NCI-H1092 treated with DMSO at 0.1 percent for 48 hours (cell line): ENCODE measurements around the gene P3H4.
A peak's percentile ranks its signal among the peaks of the same experiment; 100 is the strongest.
"Not testable (repeated sequence)": the region's sequence is repeated elsewhere in the genome, so short reads cannot be mapped to it uniquely, and the experiment has no call there.

Experiments used
- DNase-seq: peaks from one replicate; lab custom pipeline; 2025; lab: John Stamatoyannopoulos, UW

The P3H4 gene, protein sequence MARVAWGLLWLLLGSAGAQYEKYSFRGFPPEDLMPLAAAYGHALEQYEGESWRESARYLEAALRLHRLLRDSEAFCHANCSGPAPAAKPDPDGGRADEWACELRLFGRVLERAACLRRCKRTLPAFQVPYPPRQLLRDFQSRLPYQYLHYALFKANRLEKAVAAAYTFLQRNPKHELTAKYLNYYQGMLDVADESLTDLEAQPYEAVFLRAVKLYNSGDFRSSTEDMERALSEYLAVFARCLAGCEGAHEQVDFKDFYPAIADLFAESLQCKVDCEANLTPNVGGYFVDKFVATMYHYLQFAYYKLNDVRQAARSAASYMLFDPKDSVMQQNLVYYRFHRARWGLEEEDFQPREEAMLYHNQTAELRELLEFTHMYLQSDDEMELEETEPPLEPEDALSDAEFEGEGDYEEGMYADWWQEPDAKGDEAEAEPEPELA

DNA sequence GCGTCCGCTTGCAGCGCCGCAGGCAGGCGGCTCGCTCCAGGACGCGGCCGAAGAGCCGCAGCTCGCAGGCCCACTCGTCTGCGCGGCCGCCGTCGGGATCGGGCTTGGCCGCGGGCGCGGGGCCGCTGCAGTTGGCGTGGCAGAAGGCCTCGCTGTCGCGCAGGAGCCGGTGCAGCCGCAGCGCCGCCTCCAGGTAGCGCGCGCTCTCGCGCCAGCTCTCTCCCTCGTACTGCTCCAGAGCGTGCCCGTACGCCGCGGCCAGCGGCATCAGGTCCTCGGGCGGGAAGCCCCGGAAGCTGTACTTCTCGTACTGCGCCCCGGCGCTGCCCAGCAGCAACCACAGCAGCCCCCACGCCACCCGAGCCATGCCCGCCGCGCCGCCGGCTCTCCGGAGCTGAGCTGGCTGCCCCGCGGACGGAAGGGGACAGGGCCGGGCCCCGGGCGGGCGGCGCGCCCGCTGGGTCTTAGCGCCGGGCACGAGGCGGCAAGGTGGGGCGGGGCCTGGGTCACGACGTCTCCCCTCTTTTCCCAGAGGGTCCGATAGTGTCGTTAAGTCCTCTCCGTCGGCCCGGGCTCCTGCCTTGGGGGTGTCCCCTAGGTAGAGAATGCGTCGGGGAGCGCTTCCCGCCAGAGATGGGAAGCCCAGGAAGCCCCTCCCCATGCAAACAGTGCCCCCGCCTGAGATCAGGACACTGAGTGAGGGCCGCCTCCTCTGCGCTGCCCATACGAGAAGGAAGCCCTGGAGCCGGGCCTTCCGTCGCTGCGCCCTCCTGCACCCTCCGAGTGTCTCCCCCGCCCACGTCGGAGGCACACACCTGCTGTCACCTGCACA, at the start of gene P3H4:
TSS of gene P3H4 (minus strand) at position 401 of the 832 bp plus-strand sequence. CDS start at position 367, 34 bp downstream.
- peak; percentile 72 for DNase-seq

DNA sequence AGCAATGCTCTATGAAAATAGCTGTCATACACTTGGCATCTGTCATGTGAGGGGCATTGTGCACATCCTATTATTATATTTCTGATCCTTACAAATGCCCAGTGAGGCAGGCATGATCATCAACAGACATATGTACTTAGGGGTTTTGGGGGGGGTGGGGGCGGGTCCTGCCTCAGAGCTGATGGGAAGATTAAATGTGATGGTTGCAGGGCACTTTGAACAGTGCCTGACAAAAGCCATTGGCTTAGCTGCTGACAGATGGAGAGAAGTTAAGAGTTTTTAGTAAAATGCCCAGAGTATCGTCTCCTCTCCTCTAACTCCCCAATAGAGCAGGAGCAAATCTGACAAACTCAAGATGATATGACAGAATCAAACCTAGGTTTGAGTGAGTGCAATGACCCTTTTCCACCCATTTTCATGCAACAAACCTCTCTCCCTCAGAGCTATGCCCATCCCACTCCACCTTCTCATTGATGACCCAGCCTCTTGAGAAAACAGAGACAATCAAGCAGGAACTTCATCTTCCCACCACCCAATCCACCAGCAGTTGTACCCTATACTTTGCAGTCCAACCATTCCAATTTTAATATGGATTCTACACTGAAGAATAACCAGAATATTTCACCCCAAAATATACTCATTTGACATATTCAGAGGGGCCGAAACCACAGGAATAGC, 48.6 kb upstream of the P3H4 start:
- no peak for DNase-seq

- DNase-seq = not testable (repeated sequence)
These were observed 39.6 kb upstream of the P3H4 start for GRCh38 chr17:41851382-41851781.

DNA sequence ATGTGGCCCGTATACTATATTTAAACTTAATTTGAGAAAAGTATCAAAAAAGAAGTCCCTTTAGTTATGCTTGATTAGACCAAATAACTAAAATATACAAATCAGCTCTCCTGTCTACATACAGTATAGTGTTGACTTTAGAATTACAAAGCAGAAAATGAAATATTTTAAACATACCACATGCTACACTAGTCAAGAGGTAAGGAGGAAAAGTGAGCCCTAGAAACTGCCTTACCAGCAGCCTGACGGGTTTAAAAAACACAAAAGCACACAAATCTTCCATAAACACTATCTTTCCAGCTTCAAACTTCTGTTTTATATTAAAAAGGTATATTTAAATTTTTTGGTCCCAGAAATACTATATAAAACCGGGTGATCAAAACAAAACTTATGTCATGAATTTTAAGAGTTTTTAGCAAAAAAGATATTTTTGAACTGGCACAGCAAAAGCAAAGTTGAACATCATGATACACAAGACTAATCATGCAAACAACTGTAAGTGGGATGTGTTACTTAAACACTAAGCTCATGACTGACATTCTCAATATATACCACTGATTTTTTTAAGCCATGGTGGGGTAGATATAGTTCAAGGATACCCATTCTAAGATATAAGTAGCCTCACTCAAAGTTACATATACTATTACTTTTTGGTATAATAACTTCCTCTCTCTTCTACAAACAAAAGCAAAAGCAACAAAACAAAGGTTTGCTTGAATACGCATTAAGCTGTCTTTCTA, 37.7 kb upstream of the P3H4 start:
- DNase-seq = no peak

DNA sequence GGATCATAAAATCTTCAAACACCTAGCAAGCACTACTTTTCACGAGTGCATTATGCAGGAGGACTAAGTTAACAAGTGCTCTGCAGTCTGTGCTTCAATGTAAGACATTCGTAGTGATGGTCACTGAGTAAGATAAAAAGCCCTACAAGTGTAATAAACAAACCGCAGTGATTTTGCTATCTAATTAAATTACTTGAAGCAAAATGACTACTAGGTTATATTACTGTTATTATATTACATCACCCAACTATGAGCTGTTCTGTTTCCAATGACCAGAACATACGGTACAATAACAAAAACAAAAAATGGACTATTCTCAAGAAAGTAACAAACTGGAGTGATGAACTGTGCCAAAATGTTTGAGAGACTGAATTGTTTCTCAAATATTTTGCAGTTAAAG, 37.0 kb upstream of the P3H4 start:
- no peak for DNase-seq

- no peak for DNase-seq
These were observed 33.2 kb upstream of the P3H4 start for GRCh38 chr17:41844971-41845370.

GRCh38 chr17:41840781-41841180, 29.0 kb upstream of the P3H4 start:
- not testable (repeated sequence) for DNase-seq

DNA sequence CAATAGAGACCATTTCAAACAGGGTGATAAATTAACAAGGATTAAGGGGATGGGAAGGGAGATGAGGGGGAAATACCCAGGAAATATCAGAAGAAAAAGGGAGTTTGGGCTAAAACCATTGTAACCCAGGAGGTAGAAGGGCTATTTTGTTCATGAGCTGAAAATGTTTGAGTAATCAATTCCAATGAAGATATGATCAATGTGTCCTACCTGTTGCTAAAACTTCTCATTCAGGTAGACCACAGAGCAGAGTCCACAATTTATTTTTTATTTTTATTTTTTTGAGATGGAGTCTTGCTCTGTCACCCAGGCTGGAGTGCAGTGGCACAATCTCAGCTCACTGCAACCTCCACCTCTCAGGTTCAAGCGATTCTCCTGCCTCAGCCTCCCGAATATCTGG, 27.7 kb upstream of the P3H4 start:
- not testable (repeated sequence) for DNase-seq

- no peak for DNase-seq
These were observed 26.2 kb upstream of the P3H4 start, which contains the start of gene KLHL10 for GRCh38 chr17:41837761-41838538. KLHL10 (plus strand) TSS chr17:41837825; CDS start chr17:41837933, 108 bp downstream.

DNA sequence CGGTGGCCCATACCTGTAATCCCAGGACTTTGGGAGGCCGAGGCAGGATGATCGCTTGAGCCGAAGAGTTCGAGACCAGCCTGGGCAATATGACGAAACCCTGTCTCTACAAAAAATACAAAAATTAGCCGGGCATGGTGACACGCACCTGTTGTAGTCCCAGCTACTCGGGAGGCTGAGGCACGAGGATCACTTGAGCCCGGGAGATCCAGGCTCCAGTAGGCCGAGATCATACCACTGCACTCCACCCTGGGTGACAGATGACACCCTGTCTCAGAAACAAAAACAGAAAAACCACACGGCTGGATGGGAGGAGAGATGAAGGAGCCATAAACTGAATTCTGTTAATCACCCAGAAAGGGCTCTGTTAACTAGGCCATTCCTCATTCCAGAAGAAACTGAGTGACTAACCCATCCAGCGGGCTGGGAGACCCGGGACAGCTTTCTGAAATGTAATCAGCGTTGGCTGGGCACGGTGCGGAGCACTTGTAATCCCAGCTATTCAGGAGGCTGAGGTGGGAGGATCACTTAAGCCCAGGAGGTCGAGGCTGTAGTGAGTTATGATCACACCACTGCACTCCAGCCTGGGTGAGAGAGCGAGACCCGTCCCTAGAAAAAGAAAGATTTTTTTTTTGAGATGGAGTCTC, 24.9 kb upstream of the P3H4 start:
- no peak for DNase-seq

DNA sequence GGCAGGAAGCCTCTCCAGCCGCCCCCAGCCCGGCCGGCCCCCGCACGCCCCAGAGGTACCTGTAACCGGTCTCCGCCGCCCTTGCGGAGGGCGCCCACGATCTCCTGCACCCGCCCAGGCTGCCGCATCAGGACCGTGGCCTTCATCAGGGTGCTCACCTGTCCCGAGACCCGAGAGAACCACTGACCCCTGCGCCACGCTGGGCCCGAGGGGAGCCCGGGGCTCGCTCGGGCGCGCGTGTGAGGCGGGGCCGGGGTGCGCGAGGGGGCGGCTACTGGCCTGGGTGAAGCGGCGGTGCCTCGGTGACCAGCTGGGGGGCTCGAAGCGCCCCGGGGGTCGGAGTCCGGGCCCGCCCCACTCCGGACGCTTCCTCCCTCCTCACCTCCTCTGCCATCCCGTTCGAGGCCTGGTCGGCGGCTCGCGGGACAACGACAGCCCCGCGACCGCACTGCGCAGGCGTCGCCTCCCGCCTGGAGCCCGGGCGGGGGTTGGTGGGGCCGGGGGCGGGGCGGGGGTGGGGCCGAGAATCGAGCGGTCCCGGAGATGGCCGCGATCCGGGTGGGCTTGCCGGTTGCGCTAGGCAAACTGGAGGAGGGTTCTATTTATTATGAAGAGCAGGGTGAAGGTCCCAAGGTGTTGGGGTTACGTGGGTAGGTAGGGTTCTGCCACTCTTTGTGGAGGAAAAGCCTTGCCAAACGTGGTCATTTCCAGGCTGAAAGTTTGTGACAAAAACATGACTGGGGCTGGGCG, 24.2 kb upstream of the P3H4 start, which contains the start of gene NT5C3B:
TSS of gene NT5C3B (minus strand) at position 433 of the 750 bp plus-strand sequence. CDS start at position 394, 39 bp downstream.
- DNase-seq = peak; percentile 17

DNA sequence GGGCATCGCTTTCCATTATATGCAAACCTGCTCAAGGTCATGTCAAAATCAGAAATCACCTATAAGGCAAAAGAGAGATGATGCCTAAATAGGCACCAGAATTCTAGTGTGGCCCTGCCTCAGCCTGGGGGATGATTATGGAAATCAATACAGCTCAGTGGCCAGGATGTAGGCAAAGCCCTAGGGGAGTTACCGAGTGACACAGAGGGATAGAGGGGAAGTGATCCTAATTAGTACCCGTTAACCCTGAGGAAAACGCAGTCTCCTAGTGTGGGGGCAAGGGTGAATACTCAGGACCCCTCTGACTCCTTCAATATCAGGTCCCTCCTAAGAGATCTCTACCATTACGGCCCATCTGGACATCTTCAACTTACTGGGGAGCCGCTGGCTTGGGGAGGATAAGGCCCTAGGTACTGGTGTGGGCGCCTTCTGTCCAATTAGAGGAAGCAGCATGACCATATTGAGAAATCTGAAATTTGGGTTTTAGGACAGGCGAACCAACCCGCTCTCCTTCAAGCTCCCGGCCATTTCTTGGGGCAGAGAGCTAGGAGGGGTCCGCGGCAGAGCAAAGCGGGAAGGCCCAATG, 23.6 kb upstream of the P3H4 start:
- no peak for DNase-seq

GRCh38 chr17:41829961-41830360, 18.2 kb upstream of the P3H4 start:
- not testable (repeated sequence) for DNase-seq

DNA sequence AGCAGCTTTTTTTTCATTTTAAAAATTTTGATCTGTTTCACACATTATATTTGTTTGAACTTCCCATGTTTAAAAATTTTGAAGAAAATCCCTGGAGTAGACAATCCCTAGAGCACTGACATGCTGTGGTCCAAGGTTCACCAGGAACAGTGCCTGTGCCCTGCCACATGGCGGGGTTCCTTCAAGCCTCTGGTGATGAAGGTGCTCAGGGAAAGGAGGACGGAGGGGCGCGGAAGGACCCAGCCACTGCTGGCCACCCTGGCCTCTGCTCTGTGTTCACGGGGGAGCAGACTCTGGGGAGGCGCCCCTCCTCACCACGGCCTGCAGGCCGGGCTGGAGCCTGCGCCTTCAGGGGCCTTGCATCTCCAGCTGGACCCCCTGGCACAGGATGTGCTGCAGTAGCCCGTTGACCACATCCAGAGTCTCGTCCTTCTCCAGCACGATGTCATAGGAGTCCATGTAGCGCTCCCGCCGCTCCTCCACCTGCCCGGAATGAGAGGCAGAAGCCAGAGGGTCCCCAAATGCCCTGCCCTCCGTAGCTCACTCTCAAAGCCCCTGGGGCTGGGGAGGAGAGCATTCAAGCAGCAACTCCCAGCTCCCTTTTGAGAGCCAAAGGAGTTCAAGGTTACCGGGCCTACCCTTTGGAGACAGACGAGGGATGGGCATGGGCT, 13.6 kb upstream of the P3H4 start:
- no peak for DNase-seq

DNA sequence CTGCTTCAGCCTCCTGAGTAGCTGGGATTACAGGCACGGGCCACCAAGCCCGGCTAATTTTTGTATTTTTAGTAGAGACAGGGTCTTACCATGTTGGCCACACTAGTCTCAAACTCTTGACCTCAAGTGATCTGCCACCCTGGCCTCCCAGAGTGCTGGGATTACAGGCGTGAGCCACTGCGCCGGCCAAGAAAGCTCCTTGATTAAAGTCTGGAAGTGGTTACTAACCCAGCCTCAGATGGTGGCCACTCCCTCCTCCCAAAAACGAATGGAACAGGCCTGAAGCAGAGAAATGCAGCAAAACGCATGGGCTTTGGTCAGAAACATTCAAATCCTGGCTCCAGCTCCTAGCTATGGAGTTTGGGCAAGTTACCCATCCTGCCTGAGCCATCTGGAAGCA, 12.3 kb upstream of the P3H4 start:
- DNase-seq = no peak

- DNase-seq = no peak
These were observed 11.8 kb upstream of the P3H4 start for GRCh38 chr17:41823580-41823979.

DNA sequence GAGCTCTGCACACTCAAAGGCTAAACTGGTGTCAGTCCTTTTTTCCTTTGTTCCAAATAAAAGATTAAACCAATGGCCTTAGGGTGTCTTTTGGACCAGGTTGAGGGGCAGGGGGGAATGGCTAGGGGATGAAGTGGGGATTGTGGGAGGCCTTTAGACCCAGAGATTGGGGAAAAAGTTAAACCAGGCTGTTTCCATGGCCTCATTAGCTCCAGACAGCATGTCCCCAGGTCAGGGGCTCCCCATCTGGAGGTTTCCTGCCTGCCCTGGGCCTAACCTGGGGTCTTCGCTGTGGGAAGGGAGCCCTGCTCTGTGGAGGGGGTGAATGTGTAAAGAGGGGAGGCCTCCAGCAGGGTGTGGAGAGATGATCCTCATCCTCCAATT, 11.4 kb upstream of the P3H4 start:
- DNase-seq = no peak
